HG03442 (cell line): ENCODE results near the gene SRCIN1.
"Not testable (repeated sequence)": the region's sequence is repeated elsewhere in the genome, so short reads cannot be mapped to it uniquely, and the experiment has no call there.

Source experiments
- ATAC-seq: cut with Tn5 transposase; IDR thresholded peaks from one replicate; pipeline ENCODE4 v1.9.1; 2021; ENCODE audit warnings: mild to moderate bottlenecking, moderate library complexity; ENCODE audit not compliant: unreplicated experiment

Gene SRCIN1

GRCh38 chr17:38605841-38606645, at the start of gene SRCIN1:
Gene SRCIN1, minus strand, starts transcription at chr17:38605952. Its CDS starts 247 bp downstream, at chr17:38605705.
- no peak for ATAC-seq

GRCh38 chr17:38654411-38655398, 49.0 kb upstream of the SRCIN1 start:
- ATAC-seq = no peak

GRCh38 chr17:38653679-38654078, 47.9 kb upstream of the SRCIN1 start:
- ATAC-seq = no peak

GRCh38 chr17:38653230-38653629, 47.5 kb upstream of the SRCIN1 start:
- no peak for ATAC-seq

GRCh38 chr17:38650653-38651173, 45.0 kb upstream of the SRCIN1 start:
- not testable (repeated sequence) for ATAC-seq

GRCh38 chr17:38637951-38638350, 32.2 kb upstream of the SRCIN1 start:
- ATAC-seq = no peak

GRCh38 chr17:38636054-38636453, 30.3 kb upstream of the SRCIN1 start:
- no peak for ATAC-seq

GRCh38 chr17:38632334-38632733, 26.6 kb upstream of the SRCIN1 start:
- no peak for ATAC-seq

- ATAC-seq = no peak
These were observed 22.7 kb upstream of the SRCIN1 start for GRCh38 chr17:38628441-38628840.

GRCh38 chr17:38627957-38628356, 22.2 kb upstream of the SRCIN1 start:
- ATAC-seq = no peak

GRCh38 chr17:38626606-38627226, 21.0 kb upstream of the SRCIN1 start:
- not testable (repeated sequence) for ATAC-seq

GRCh38 chr17:38625482-38625881, 19.7 kb upstream of the SRCIN1 start:
- no peak for ATAC-seq

- not testable (repeated sequence) for ATAC-seq
These were observed 19.1 kb upstream of the SRCIN1 start for GRCh38 chr17:38624782-38625355.

GRCh38 chr17:38621538-38621937, 15.8 kb upstream of the SRCIN1 start:
- ATAC-seq = no peak

- ATAC-seq = no peak
These were observed 15.0 kb upstream of the SRCIN1 start for GRCh38 chr17:38620551-38621277.

- ATAC-seq = no peak
These were observed 14.3 kb upstream of the SRCIN1 start for GRCh38 chr17:38619937-38620550.

- ATAC-seq = no peak
These were observed 13.7 kb upstream of the SRCIN1 start for GRCh38 chr17:38619451-38619795.

- no peak for ATAC-seq
These were observed 12.4 kb upstream of the SRCIN1 start for GRCh38 chr17:38617967-38618760.
